Liver (tissue), 9 donors: ENCODE results near the gene BRMS1L. TPM values are rescaled to one million over a fixed set of nuclear protein-coding genes. Genes with fewer than 3 reads are reported as not detected.

Experiments
- DNase-seq: peaks from one replicate; pipeline ENCODE4 v3.0.0-alpha.2; 2017; ENCODE audit warnings: low spot score
- H3K27ac ChIP-seq, 2 donors: one replicate each; pipeline ENCODE4 v1.7.0; 2013; ENCODE audit warnings: inconsistent platforms in 2 of 2, low read length in 2 of 2, control low read depth in 1 of 2, low read depth in 1 of 2, mild to moderate bottlenecking in 1 of 2
- H3K27me3 ChIP-seq, 4 donors: one replicate each; pipeline versions ENCODE4 v1.6.1 to v1.7.0; 2013; ENCODE audit warnings: low read length in 3 of 4, inconsistent platforms in 1 of 4, mild to moderate bottlenecking in 1 of 4, moderate library complexity in 1 of 4; ENCODE audit not compliant: control insufficient read depth in 4 of 4, insufficient read depth in 4 of 4
- H3K36me3 ChIP-seq, 4 donors: one replicate each; pipeline versions ENCODE4 v1.6.1 to v1.7.0; 2013; ENCODE audit warnings: low read length in 3 of 4, mild to moderate bottlenecking in 3 of 4, low read depth in 1 of 4, moderate library complexity in 1 of 4; ENCODE audit not compliant: control insufficient read depth in 4 of 4, insufficient read depth in 3 of 4
- H3K4me1 ChIP-seq, 4 donors: one replicate each; pipeline versions ENCODE4 v1.6.1 to v1.7.0; 2013; ENCODE audit warnings: low read length in 3 of 4, mild to moderate bottlenecking in 3 of 4, moderate library complexity in 1 of 4; ENCODE audit not compliant: control insufficient read depth in 4 of 4, insufficient read depth in 4 of 4
- H3K4me3 ChIP-seq, 3 donors: one replicate each; pipeline versions ENCODE4 v1.6.1 to v1.7.0; 2013; ENCODE audit warnings: low read length in 3 of 3, control low read depth in 1 of 3, low read depth in 1 of 3, mild to moderate bottlenecking in 1 of 3
- H3K9ac ChIP-seq, 2 donors: one replicate each; pipeline ENCODE4 v1.7.0; 2013; ENCODE audit warnings: low read length in 2 of 2, mild to moderate bottlenecking in 2 of 2, moderate library complexity in 2 of 2, control low read depth in 1 of 2, low read depth in 1 of 2
- H3K9me3 ChIP-seq, 4 donors: one replicate each; pipeline versions ENCODE4 v1.6.1 to v1.7.0; 2013; ENCODE audit warnings: low read length in 3 of 4; ENCODE audit not compliant: control insufficient read depth in 4 of 4
- ATF3 ChIP-seq: IDR thresholded peaks from 2 replicates; pipeline ENCODE4 v1.6.1; 2016; ENCODE audit warnings: antibody characterized with exemption
- CTCF ChIP-seq: fragments of 150-350 bp; IDR thresholded peaks from 2 replicates; pipeline ENCODE4 v1.5.1; 2017; ENCODE audit warnings: improper control_type of control experiment, low read depth, low read length; ENCODE audit not compliant: missing input control
- EGR1 ChIP-seq, 2 donors: IDR thresholded peaks; 2 replicates each; pipeline ENCODE4 v1.6.1; 2016 to 2018; ENCODE audit warnings: antibody characterized with exemption in 2 of 2, low read depth in 2 of 2
- FOXA1 ChIP-seq: IDR thresholded peaks from 2 replicates; pipeline ENCODE4 v1.6.1; 2016; ENCODE audit warnings: antibody characterized with exemption
- FOXA2 ChIP-seq: IDR thresholded peaks from 2 replicates; pipeline ENCODE4 v1.6.1; 2016; ENCODE audit warnings: antibody characterized with exemption
- GABPA ChIP-seq, 2 donors: IDR thresholded peaks in 1 of 2; conservative IDR thresholded peaks in 1 of 2; 2 replicates each; pipeline ENCODE4 v1.6.1; 2016; ENCODE audit warnings: antibody characterized with exemption in 2 of 2, mild to moderate bottlenecking in 1 of 2, moderate library complexity in 1 of 2
- HNF4A ChIP-seq, 2 donors: conservative IDR thresholded peaks; 2 replicates each; pipeline ENCODE4 v1.6.1; 2016; ENCODE audit warnings: antibody characterized with exemption in 2 of 2, mild to moderate bottlenecking in 2 of 2
- HNF4G ChIP-seq: IDR thresholded peaks from 2 replicates; pipeline ENCODE4 v1.6.1; 2016; ENCODE audit warnings: antibody characterized with exemption
- JUND ChIP-seq, 2 donors: IDR thresholded peaks; 2 replicates each; pipeline ENCODE4 v1.6.1; 2016; ENCODE audit warnings: antibody characterized with exemption in 2 of 2
- MAX ChIP-seq: IDR thresholded peaks from 2 replicates; pipeline ENCODE4 v1.6.1; 2016; ENCODE audit warnings: antibody characterized with exemption
- NR2F2 ChIP-seq: IDR thresholded peaks from 2 replicates; pipeline ENCODE4 v1.6.1; 2016; ENCODE audit warnings: antibody characterized with exemption
- RAD21 ChIP-seq, 2 donors: IDR thresholded peaks; 2 replicates each; pipeline ENCODE4 v1.6.1; 2016; ENCODE audit warnings: antibody characterized with exemption in 2 of 2, mild to moderate bottlenecking in 2 of 2
- RXRA ChIP-seq, 2 donors: IDR thresholded peaks; 2 replicates each; pipeline ENCODE4 v1.6.1; 2017 to 2018; ENCODE audit warnings: antibody characterized with exemption in 2 of 2, mild to moderate bottlenecking in 1 of 2
- SP1 ChIP-seq: IDR thresholded peaks from 2 replicates; pipeline ENCODE4 v1.6.1; 2018; ENCODE audit warnings: antibody characterized with exemption, mild to moderate bottlenecking
- TAF1 ChIP-seq: conservative IDR thresholded peaks from 2 replicates; pipeline ENCODE4 v1.6.1; 2016; ENCODE audit warnings: antibody characterized with exemption, mild to moderate bottlenecking
- YY1 ChIP-seq: IDR thresholded peaks from 2 replicates; pipeline ENCODE4 v1.6.1; 2016; ENCODE audit warnings: antibody characterized with exemption, mild to moderate bottlenecking
- WGBS: extraction: QIAGEN DNeasy Blood & Tissue Kit; methylation state at CpG from one replicate; pipeline ENCODE4 v1.1.7; 2013; 5-methylcytosine and 5-hydroxymethylcytosine counted together
- polyA plus RNA-seq, 2 donors: library from polyadenylated mRNA; stranded (reverse) in 1 of 2; unstranded in 1 of 2; fragments of 200-250 nt in 1 of 2; fragments of >200 nt in 1 of 2; fragmentation: Nextera tagmentation in 1 of 2; extraction: Ambion mirVana in 1 of 2; gene quantifications; one replicate each; pipeline versions ENCODE4 v1.2.1 to v1.2.3, GENCODE V29; 2013 to 2015
- total RNA-seq, 2 donors: library from RNA; depleted of rRNA; stranded (reverse); fragments of >200 nt; gene quantifications; one replicate each; pipeline ENCODE4 v1.2.3, GENCODE V29; 2014
- TF ChIP-seq, protein P1 (sequence below): IDR thresholded peaks from 2 replicates; pipeline ENCODE4 v1.6.1; 2016; ENCODE audit warnings: antibody characterized with exemption, mild to moderate bottlenecking
- TF ChIP-seq, protein P2 (sequence below): IDR thresholded peaks from 2 replicates; pipeline ENCODE4 v1.6.1; 2016; ENCODE audit warnings: antibody characterized with exemption
- donor health status: healthy.
- donor health status: healthy.
- donor health status: healthy.
- donor health status: healthy.
- donor health status: healthy.

The BRMS1L gene
- total and polyA plus RNA-seq, 4 donors = 2.7 to 3.7 (median 3.4) TPM

- TF ChIP-seq FOXA1 = no peak
- no peak for TF ChIP-seq JUND (IDR thresholded peaks at IDR 0.05)
Observed at GRCh38 chr14:35827678-35828472, 1.7 kb downstream of the BRMS1L start (continued).

- no peak overlapping the region for H3K27ac ChIP-seq
- no peak overlapping the region for H3K9ac ChIP-seq
- no peaks in the 10 kb centered on the region for H3K27me3 ChIP-seq
- 90% methylated on average over 1 of the region's 1 CpG for WGBS
- H3K9me3 ChIP-seq = no peaks in the 10 kb centered on the region
- no peak overlapping the region for H3K4me3 ChIP-seq
- peaks cover 0 to 11% (median 7%) of the 10 kb centered on the region in 4 donors for H3K4me1 ChIP-seq
- TF ChIP-seq RAD21 (IDR thresholded peaks at IDR 0.05) = no peak
- TF ChIP-seq JUND (IDR thresholded peaks at IDR 0.05) = no peak
- no peak for TF ChIP-seq TAF1
- TF ChIP-seq, protein P1, sequence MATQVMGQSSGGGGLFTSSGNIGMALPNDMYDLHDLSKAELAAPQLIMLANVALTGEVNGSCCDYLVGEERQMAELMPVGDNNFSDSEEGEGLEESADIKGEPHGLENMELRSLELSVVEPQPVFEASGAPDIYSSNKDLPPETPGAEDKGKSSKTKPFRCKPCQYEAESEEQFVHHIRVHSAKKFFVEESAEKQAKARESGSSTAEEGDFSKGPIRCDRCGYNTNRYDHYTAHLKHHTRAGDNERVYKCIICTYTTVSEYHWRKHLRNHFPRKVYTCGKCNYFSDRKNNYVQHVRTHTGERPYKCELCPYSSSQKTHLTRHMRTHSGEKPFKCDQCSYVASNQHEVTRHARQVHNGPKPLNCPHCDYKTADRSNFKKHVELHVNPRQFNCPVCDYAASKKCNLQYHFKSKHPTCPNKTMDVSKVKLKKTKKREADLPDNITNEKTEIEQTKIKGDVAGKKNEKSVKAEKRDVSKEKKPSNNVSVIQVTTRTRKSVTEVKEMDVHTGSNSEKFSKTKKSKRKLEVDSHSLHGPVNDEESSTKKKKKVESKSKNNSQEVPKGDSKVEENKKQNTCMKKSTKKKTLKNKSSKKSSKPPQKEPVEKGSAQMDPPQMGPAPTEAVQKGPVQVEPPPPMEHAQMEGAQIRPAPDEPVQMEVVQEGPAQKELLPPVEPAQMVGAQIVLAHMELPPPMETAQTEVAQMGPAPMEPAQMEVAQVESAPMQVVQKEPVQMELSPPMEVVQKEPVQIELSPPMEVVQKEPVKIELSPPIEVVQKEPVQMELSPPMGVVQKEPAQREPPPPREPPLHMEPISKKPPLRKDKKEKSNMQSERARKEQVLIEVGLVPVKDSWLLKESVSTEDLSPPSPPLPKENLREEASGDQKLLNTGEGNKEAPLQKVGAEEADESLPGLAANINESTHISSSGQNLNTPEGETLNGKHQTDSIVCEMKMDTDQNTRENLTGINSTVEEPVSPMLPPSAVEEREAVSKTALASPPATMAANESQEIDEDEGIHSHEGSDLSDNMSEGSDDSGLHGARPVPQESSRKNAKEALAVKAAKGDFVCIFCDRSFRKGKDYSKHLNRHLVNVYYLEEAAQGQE = no peak
- TF ChIP-seq YY1 = no peak
- no peak for TF ChIP-seq CTCF
- no peak for TF ChIP-seq EGR1 (IDR thresholded peaks at IDR 0.05; ENCODE audit: low read depth in 2 of 2)
- no peak for TF ChIP-seq HNF4G
- no peak for TF ChIP-seq FOXA1
- no peak for TF ChIP-seq MAX
- no peak for TF ChIP-seq RXRA (IDR thresholded peaks at IDR 0.05)
- TF ChIP-seq NR2F2 = no peak
- TF ChIP-seq ATF3 = no peak
- no peak for TF ChIP-seq FOXA2
- no peak for TF ChIP-seq SP1
- TF ChIP-seq GABPA (IDR thresholded peaks at IDR 0.05 in 1 of 2, conservative IDR thresholded peaks at IDR 0.05 in 1 of 2) = no peak
- no peak for TF ChIP-seq HNF4A (conservative IDR thresholded peaks at IDR 0.05)
- TF ChIP-seq, protein P2, sequence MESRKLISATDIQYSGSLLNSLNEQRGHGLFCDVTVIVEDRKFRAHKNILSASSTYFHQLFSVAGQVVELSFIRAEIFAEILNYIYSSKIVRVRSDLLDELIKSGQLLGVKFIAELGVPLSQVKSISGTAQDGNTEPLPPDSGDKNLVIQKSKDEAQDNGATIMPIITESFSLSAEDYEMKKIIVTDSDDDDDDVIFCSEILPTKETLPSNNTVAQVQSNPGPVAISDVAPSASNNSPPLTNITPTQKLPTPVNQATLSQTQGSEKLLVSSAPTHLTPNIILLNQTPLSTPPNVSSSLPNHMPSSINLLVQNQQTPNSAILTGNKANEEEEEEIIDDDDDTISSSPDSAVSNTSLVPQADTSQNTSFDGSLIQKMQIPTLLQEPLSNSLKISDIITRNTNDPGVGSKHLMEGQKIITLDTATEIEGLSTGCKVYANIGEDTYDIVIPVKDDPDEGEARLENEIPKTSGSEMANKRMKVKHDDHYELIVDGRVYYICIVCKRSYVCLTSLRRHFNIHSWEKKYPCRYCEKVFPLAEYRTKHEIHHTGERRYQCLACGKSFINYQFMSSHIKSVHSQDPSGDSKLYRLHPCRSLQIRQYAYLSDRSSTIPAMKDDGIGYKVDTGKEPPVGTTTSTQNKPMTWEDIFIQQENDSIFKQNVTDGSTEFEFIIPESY = no peak
- peaks cover 0 to 4% (median 3%) of the 10 kb centered on the region in 4 donors for H3K36me3 ChIP-seq
- no peak for DNase-seq
Observed at GRCh38 chr14:35829449-35829848, 3.3 kb downstream of the BRMS1L start.
